ENCODE data around the gene CGRRF1.

Gene CGRRF1

GRCh38 chr14:54582334-54582733 is 72.6 kb downstream of the CGRRF1 start:
- no peak for DNase-seq

GRCh38 chr14:54584097-54584496 is 74.4 kb downstream of the CGRRF1 start:
- DNase-seq = no peak

GRCh38 chr14:54585214-54585613 is 75.5 kb downstream of the CGRRF1 start:
- no peak for DNase-seq
